HG03097 (cell line): ENCODE results near the gene POLRMT.
"Not testable (repeated sequence)": the region's sequence is repeated elsewhere in the genome, so short reads cannot be mapped to it uniquely, and the experiment has no call there.

Source experiments
- ATAC-seq: cut with Tn5 transposase; IDR thresholded peaks from one replicate; pipeline ENCODE4 v1.9.1; 2021; ENCODE audit not compliant: unreplicated experiment, low FRiP score

POLRMT gene

GRCh38 chr19:633068-633785, at the start of gene POLRMT:
Gene POLRMT, minus strand, starts transcription at chr19:633537. Its CDS starts 25 bp downstream, at chr19:633512.
- ATAC-seq: peak; percentile 79

GRCh38 chr19:682678-683320, 49.5 kb upstream of the POLRMT start:
- ATAC-seq: no peak

GRCh38 chr19:681029-682019, 48.0 kb upstream of the POLRMT start:
- no peak for ATAC-seq

DNA sequence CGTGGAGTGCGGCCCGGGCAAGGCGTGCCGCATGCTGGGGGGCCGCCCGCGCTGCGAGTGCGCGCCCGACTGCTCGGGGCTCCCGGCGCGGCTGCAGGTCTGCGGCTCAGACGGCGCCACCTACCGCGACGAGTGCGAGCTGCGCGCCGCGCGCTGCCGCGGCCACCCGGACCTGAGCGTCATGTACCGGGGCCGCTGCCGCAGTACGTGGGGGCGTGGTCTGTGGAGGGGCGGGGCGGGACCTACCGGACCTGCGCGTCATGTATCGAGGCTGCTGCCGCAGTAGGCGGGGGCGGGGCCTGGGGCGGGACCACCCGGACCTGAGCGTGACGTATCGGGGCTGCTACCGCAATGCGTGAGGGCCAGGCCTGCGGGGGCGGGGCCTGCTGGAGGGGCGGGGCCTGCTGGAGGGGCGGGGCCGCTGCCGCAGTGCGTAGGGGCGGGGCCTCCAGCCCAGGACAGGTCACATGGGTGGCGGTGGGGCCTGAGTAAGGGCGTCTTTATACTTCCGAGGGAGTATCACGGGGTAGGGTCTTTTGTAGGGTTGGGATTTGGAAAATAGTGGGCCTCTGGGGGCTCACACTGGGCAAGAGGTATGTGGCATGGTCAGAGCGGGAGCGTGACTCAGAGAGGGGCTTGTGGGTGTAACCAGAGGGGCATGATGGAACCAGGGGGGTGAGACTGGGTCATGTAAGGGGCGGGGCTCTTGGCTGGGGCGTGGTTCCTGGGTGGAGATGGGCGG, 47.1 kb upstream of the POLRMT start:
- peak; percentile 75 for ATAC-seq

DNA sequence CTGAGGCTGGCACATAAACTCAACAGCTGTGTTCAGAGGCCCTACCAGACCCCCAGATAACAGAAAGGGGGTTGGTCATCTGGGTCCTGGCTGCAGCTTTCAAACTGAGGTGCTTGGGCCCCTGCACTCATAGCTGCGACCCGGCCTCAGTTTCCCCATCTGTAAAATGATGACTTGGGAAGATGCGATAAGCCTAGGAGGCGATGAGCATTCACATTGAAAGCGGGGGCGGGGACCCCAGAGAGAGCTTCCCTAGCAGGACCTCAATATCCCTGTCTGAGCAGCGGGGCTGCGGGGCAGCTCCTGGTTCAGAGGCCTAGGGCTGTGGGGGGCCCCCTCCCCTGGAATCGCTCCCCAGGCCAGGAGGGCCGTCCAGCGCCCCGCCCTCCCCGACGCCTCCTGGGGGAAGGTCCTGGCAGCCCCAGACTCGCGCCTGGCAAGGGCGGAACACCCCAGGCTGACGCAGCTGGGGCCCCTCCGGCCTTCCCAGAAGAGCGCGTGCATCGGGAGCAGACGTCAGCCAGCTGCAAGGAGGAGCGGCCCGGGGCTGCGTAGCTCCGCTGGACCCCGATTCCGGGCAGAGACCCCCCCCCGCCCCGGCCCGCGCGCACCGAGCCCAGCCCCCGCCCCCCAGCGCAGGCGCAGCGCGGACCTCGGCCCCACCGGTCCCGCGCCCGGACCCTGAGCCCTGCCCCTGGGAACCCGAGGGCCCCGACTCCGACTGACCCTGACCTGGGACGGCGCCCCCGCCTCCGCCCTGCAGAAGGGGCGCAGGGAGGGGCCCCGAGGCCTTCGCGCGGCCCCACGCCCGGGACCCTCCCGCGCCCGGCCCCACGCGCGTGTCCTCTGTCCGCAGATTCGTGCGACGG, 46.3 kb upstream of the POLRMT start:
- peak; percentile 2 for ATAC-seq

DNA sequence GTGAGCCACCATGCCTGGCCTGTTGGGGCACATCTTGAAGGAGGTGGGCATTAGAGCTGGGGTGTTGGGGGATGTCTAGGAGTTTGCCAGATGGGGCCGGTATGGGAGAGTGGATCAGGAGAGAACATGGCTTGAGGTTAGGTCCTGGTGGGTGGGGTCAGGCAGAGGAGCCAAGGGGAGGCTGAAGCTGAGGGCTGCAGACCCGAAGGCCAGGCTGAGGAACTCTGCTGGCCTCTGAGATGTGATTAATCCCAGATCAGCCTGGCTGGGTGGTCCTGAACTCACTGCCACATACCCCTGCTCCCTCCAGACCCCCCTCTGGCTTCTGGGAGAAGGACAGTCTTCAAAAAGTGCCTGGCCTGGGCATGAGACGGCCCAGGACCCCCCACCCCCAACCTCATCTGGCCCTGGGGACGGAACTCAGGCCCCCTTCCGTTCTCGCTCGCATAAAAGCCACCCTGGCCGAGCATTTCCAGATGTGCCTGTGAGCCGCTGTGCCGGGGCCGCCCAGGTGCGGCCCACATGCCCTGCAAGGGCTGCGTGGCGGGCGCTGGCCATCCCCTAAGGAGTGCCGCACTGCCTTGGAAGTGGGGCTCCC, 45.6 kb upstream of the POLRMT start:
- no peak for ATAC-seq

DNA sequence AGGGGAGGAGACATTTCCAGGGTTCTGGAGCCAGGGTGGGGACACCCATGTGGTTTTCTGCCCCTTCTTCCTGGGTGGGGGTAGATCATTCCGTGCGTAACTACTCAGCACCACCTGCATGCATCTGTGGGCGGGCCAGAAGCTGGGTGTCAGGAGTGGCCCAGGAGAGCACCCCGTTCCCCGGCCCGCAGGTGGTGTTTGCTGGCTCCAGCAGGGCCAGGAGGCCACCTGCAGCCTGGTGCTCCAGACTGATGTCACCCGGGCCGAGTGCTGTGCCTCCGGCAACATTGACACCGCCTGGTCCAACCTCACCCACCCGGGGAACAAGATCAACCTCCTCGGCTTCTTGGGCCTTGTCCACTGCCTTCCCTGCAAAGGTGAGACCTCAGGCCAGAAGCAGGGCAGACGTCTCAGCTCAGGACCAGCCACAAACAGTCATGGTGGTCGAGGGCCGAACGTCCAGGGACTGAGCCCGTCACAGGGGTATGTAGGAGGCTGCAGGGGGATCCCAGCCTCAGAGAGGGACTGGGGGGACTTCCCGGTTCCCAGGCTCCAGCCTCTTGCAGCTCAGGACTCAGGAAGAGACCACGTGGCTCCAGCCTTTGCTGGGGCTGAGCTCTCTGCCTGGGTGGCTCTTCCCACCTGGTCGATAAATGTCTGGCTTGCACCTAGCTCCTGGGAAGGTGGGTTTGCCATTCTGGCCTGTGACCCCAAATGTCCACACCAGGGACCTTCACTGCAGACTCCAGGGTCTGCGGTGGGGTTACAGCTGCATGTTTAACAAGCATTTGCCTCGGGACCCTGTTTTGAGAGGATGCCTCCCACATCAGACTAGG, 44.5 kb upstream of the POLRMT start:
- no peak for ATAC-seq

- no peak for ATAC-seq
Observed at GRCh38 chr19:677201-677600, 43.9 kb upstream of the POLRMT start.

DNA sequence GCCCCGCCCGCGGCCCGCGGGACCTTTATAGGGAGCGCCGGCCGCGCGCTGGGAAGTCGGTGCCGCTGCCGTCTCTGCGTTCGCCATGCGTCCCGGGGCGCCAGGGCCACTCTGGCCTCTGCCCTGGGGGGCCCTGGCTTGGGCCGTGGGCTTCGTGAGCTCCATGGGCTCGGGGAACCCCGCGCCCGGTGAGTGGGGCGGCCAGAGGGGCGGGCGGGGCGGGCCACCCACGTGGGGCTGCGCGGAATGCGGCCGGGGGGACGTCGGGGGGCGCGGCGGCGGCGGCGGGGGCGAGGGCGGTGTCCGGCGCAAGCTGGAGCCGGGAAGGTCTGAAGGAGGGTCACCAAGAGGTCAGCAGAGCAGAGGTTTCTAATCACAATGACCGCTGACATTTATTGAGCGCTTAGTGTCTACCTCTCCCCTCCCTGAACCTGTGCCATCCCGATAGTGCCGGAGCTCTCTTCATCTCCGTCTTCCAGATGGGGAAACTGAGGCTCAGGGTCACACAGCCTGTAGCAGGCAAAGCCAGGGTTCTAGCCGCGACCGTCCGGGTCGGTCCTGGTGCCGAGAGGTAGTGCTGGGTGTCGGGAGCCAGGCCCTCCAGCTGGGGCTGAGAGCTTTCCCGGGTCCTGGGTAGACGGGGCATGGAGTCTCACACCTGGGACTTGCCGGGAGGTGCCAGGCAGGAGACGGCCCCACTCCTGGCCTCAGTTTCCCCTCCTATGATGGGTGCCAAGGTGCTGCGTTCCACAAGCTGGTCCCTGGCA, 43.2 kb upstream of the POLRMT start, which contains the start of gene FSTL3:
TSS of gene FSTL3 (plus strand) at position 54 of the 767 bp plus-strand sequence. CDS start at position 86, 32 bp downstream.
- ATAC-seq: no peak

DNA sequence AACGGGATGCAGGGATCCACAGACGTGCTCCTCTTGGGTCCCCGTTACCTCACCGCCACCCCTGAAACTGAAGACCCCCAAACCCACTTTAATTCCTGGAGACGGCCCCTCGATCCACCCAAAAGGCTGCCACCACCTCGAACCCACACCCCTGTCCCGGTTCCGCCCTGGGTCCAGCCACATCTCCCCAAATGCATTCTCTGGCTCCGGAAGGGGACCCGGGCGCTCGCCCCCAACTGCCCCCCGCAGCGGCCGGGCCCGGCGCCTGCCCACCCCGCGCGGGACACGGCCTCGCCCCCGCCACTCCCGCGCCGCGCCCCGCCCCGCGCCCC, 42.6 kb upstream of the POLRMT start:
- no peak for ATAC-seq

DNA sequence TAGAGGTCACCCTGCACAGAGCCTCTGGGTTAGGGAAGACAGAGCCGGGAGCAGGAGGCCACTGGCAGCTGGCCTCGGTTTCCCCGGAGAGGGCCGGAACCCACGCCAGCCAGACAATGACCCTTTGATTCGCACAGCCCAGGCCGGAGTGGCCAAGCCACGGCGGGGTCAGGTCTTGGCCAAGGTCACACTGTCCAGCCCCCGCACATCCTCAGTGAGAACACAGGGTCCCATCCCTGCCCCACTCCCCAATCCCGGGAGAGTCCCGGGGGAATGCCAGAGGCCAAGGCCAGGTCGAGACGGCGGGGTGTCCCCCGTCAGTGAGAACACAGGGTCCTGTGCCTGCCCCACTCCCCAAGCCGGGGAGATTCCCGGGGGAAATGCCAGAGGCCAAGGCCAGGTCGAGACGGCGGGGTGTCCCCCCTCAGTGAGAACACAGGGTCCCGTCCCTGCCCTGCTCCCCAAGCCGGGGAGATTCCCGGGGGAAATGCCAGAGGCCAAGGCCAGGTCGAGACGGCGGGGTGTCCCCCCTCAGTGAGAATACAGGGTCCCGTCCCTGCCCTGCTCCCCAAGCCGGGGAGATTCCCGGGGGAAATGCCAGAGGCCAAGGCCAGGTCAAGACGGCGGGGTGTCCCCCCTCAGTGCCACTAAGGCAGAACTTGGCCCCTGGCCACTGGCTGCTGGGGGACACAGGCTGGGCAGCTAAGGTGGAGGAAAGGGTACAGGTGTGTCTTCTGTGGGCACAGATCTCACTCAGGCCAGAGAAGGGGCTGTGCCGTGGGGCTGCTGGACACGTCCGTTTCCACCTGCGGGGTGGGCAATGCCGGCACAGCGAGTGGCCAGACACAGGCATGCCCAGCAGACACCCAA, 41.2 kb upstream of the POLRMT start:
- ATAC-seq: no peak

- no peak for ATAC-seq
Observed at GRCh38 chr19:670609-671075, 37.3 kb upstream of the POLRMT start.

- not testable (repeated sequence) for ATAC-seq
Observed at GRCh38 chr19:668675-669434, 35.5 kb upstream of the POLRMT start.

DNA sequence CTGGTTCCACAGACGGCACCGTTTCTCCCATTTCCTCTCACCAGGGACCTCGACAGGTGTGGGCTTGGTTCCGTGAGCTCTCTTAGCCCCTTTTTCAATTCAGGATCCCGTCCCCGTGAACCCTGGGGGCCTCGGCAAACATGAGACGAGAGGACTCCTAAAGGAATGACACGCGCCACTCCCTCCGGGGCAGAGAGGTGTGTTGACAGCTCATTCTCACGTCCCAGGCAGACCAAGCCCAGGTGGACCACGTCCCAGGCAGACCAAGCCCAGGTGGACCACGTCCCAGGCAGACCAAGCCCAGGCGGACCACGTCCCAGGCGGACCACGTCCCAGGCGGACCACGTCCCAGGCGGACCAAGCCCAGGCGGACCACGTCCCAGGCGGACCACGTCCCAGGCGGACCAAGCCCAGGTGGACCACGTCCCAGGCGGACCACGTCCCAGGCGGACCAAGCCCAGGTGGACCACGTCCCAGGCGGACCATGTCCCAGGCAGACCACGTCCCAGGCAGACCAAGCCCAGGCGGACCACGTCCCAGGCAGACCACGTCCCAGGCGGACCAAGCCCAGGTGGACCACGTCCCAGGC, 33.7 kb upstream of the POLRMT start:
- not testable (repeated sequence) for ATAC-seq

- ATAC-seq: no peak
Observed at GRCh38 chr19:664913-665443, 31.6 kb upstream of the POLRMT start.
